HG03045 (cell line): Measurements from ENCODE around the gene METTL8.
"Not testable (repeated sequence)": the region's sequence is repeated elsewhere in the genome, so short reads cannot be mapped to it uniquely, and the experiment has no call there.

ENCODE experiments used
- ATAC-seq: cut with Tn5 transposase; IDR thresholded peaks from one replicate; pipeline ENCODE4 v1.9.1; 2021; ENCODE audit warnings: mild to moderate bottlenecking, moderate library complexity; ENCODE audit not compliant: unreplicated experiment

METTL8 gene

GRCh38 chr2:171316755-171317337 lies 116.9 kb downstream of the METTL8 start:
- ATAC-seq = no peak

GRCh38 chr2:171316220-171316619 lies 117.6 kb downstream of the METTL8 start:
- ATAC-seq = no peak

- ATAC-seq = no peak
Measured at GRCh38 chr2:171315781-171316180, 118.0 kb downstream of the METTL8 start.

- not testable (repeated sequence) for ATAC-seq
Measured at GRCh38 chr2:171312182-171312581, 121.6 kb downstream of the METTL8 start.

- not testable (repeated sequence) for ATAC-seq
Measured at GRCh38 chr2:171311589-171311988, 122.2 kb downstream of the METTL8 start.

- ATAC-seq = no peak
Measured at GRCh38 chr2:171310889-171311288, 122.9 kb downstream of the METTL8 start.

- ATAC-seq = no peak
Measured at GRCh38 chr2:171309455-171310286, 124.1 kb downstream of the METTL8 start.

GRCh38 chr2:171308280-171309054 lies 125.3 kb downstream of the METTL8 start:
- ATAC-seq = no peak

- no peak for ATAC-seq
Measured at GRCh38 chr2:171307560-171307959, 126.2 kb downstream of the METTL8 start.

GRCh38 chr2:171297956-171298355 lies 135.8 kb downstream of the METTL8 start:
- ATAC-seq = no peak

- no peak for ATAC-seq
Measured at GRCh38 chr2:171294608-171295007, 139.2 kb downstream of the METTL8 start.

GRCh38 chr2:171293661-171294060 lies 140.1 kb downstream of the METTL8 start:
- no peak for ATAC-seq

- ATAC-seq = no peak
Measured at GRCh38 chr2:171289991-171290390, 143.8 kb downstream of the METTL8 start.

- no peak for ATAC-seq
Measured at GRCh38 chr2:171289316-171289715, 144.5 kb downstream of the METTL8 start.

- ATAC-seq = no peak
Measured at GRCh38 chr2:171287611-171288010, 146.2 kb downstream of the METTL8 start.

GRCh38 chr2:171287036-171287571 lies 146.7 kb downstream of the METTL8 start:
- no peak for ATAC-seq

GRCh38 chr2:171281110-171281509 lies 152.7 kb downstream of the METTL8 start:
- ATAC-seq = no peak

GRCh38 chr2:171279983-171280790 lies 153.6 kb downstream of the METTL8 start:
- ATAC-seq = no peak

GRCh38 chr2:171274757-171275156 lies 159.0 kb downstream of the METTL8 start:
- no peak for ATAC-seq

GRCh38 chr2:171271971-171272436 lies 161.8 kb downstream of the METTL8 start:
- ATAC-seq = no peak
